Effector memory CD8-positive, alpha-beta T cell (primary cell): ENCODE measurements around the gene CPXM2.

ENCODE experiments used
- ATAC-seq: fragments of 150-1000 bp; cut with Tn5 transposase; replicated peaks from 2 replicates; pipeline ENCODE4 v1.10.0; 2021; ENCODE audit warnings: mild to moderate bottlenecking, moderate library complexity
- DNase-seq, 3 experiments: peaks; one replicate each; pipeline ENCODE4 v3.0.0; 2021
- H3K27ac Mint-ChIP-seq, 2 donors: one replicate each; pipeline ENCODE4 v1.8.0; 2022; ENCODE audit warnings: mild to moderate bottlenecking in 2 of 2, mixed read lengths in 2 of 2, moderate library complexity in 2 of 2
- H3K27me3 Mint-ChIP-seq, 2 donors: one replicate each; pipeline ENCODE4 v1.8.0; 2022; ENCODE audit warnings: mixed read lengths in 2 of 2
- H3K36me3 Mint-ChIP-seq: one replicate; pipeline ENCODE4 v1.8.0; 2022; ENCODE audit warnings: mild to moderate bottlenecking, moderate library complexity, mixed read lengths; ENCODE audit not compliant: insufficient read depth
- H3K4me1 Mint-ChIP-seq, 2 donors: one replicate each; pipeline ENCODE4 v1.8.0; 2022; ENCODE audit warnings: low read depth in 2 of 2, mixed read lengths in 2 of 2
- H3K4me3 Mint-ChIP-seq, 2 donors: one replicate each; pipeline ENCODE4 v1.8.0; 2022; ENCODE audit warnings: mild to moderate bottlenecking in 2 of 2, mixed read lengths in 2 of 2, moderate library complexity in 2 of 2
- H3K9me3 Mint-ChIP-seq, 2 donors: one replicate each; pipeline ENCODE4 v1.8.0; 2022; ENCODE audit warnings: mixed read lengths in 2 of 2

Gene CPXM2

GRCh38 chr10:123729523-123729922, 162.1 kb downstream of the CPXM2 start:
- Mint-ChIP-seq H3K27ac (no peak overlapping the region), H3K27me3 (peaks cover 0 to 15% of the 10 kb centered on the region in 2 donors), H3K36me3 (no peaks in the 10 kb centered on the region), H3K4me1 (no peaks in the 10 kb centered on the region), H3K9me3 (peaks cover 0 to 1% of the 10 kb centered on the region in 2 donors), H3K4me3 (no peak overlapping the region)
- DNase-seq: no peak
- ATAC-seq: no peak

GRCh38 chr10:123726836-123727235, 164.8 kb downstream of the CPXM2 start:
- H3K4me3 Mint-ChIP-seq: no peak overlapping the region
- ATAC-seq (no peak), DNase-seq (no peak)
- H3K4me1 Mint-ChIP-seq: no peaks in the 10 kb centered on the region
- no peaks in the 10 kb centered on the region for H3K9me3 Mint-ChIP-seq
- H3K27ac Mint-ChIP-seq: no peak overlapping the region
- H3K36me3 Mint-ChIP-seq: no peaks in the 10 kb centered on the region
- H3K27me3 Mint-ChIP-seq: peaks cover 9 to 31% of the 10 kb centered on the region in 2 donors

GRCh38 chr10:123726381-123726780, 165.2 kb downstream of the CPXM2 start:
- H3K4me3 Mint-ChIP-seq: no peak overlapping the region
- no peak for DNase-seq
- no peak for ATAC-seq
- no peaks in the 10 kb centered on the region for H3K36me3 Mint-ChIP-seq
- H3K27me3 Mint-ChIP-seq: peaks cover 9 to 36% of the 10 kb centered on the region in 2 donors
- H3K4me1 Mint-ChIP-seq: no peaks in the 10 kb centered on the region
- no peak overlapping the region for H3K27ac Mint-ChIP-seq
- H3K9me3 Mint-ChIP-seq: no peaks in the 10 kb centered on the region

GRCh38 chr10:123724747-123725146, 166.9 kb downstream of the CPXM2 start:
- Mint-ChIP-seq H3K27ac (no peak overlapping the region), H3K36me3 (no peaks in the 10 kb centered on the region), H3K27me3 (peaks cover 9 to 42% of the 10 kb centered on the region in 2 donors), H3K9me3 (no peaks in the 10 kb centered on the region), H3K4me3 (no peak overlapping the region), H3K4me1 (no peaks in the 10 kb centered on the region)
- DNase-seq (no peak), ATAC-seq (no peak)

GRCh38 chr10:123722351-123722750, 169.3 kb downstream of the CPXM2 start:
- no peaks in the 10 kb centered on the region for H3K36me3 Mint-ChIP-seq
- H3K27me3 Mint-ChIP-seq: peaks cover 9 to 30% of the 10 kb centered on the region in 2 donors
- no peaks in the 10 kb centered on the region for H3K9me3 Mint-ChIP-seq
- no peak overlapping the region for H3K4me3 Mint-ChIP-seq
- ATAC-seq (no peak), DNase-seq (no peak)
- H3K4me1 Mint-ChIP-seq: no peaks in the 10 kb centered on the region
- H3K27ac Mint-ChIP-seq: no peak overlapping the region

GRCh38 chr10:123721441-123722049, 170.1 kb downstream of the CPXM2 start:
- H3K27ac Mint-ChIP-seq: no peak overlapping the region
- no peak overlapping the region for H3K4me3 Mint-ChIP-seq
- no peaks in the 10 kb centered on the region for H3K36me3 Mint-ChIP-seq
- H3K27me3 Mint-ChIP-seq: peaks cover 9 to 27% of the 10 kb centered on the region in 2 donors
- H3K9me3 Mint-ChIP-seq: no peaks in the 10 kb centered on the region
- no peaks in the 10 kb centered on the region for H3K4me1 Mint-ChIP-seq
- DNase-seq (no peak), ATAC-seq (no peak)

GRCh38 chr10:123720536-123720935, 171.1 kb downstream of the CPXM2 start:
- ATAC-seq (no peak), DNase-seq (no peak)
- Mint-ChIP-seq H3K36me3 (no peaks in the 10 kb centered on the region), H3K27me3 (peaks cover 14 to 34% of the 10 kb centered on the region in 2 donors), H3K4me3 (no peak overlapping the region), H3K4me1 (no peaks in the 10 kb centered on the region), H3K9me3 (peaks cover 0 to 2% of the 10 kb centered on the region in 2 donors), H3K27ac (no peak overlapping the region)

- Mint-ChIP-seq H3K27me3 (peaks cover 7 to 29% of the 10 kb centered on the region in 2 donors), H3K9me3 (peaks cover 0 to 7% of the 10 kb centered on the region in 2 donors), H3K36me3 (no peaks in the 10 kb centered on the region), H3K4me3 (no peak overlapping the region), H3K4me1 (no peaks in the 10 kb centered on the region), H3K27ac (no peak overlapping the region)
- ATAC-seq (no peak), DNase-seq (no peak)
Observed at GRCh38 chr10:123718544-123719060, 173.0 kb downstream of the CPXM2 start.

GRCh38 chr10:123717336-123717735, 174.3 kb downstream of the CPXM2 start:
- Mint-ChIP-seq H3K27ac (no peak overlapping the region), H3K27me3 (peaks cover 7 to 25% of the 10 kb centered on the region in 2 donors), H3K36me3 (no peaks in the 10 kb centered on the region), H3K9me3 (peaks cover 0 to 7% of the 10 kb centered on the region in 2 donors), H3K4me3 (no peak overlapping the region), H3K4me1 (no peaks in the 10 kb centered on the region)
- DNase-seq (no peak), ATAC-seq (no peak)

- Mint-ChIP-seq H3K4me1 (no peaks in the 10 kb centered on the region), H3K27me3 (peaks cover 9 to 12% of the 10 kb centered on the region in 2 donors), H3K9me3 (peaks cover 0 to 7% of the 10 kb centered on the region in 2 donors), H3K36me3 (no peaks in the 10 kb centered on the region), H3K4me3 (no peak overlapping the region), H3K27ac (no peak overlapping the region)
- ATAC-seq: no peak
- no peak for DNase-seq
Observed at GRCh38 chr10:123715546-123715945, 176.1 kb downstream of the CPXM2 start.

GRCh38 chr10:123706236-123706635, 185.4 kb downstream of the CPXM2 start:
- Mint-ChIP-seq H3K4me1 (no peaks in the 10 kb centered on the region), H3K36me3 (no peaks in the 10 kb centered on the region), H3K9me3 (no peaks in the 10 kb centered on the region), H3K4me3 (no peak overlapping the region), H3K27ac (no peak overlapping the region), H3K27me3 (peaks cover 24 to 54% of the 10 kb centered on the region in 2 donors)
- ATAC-seq (no peak), DNase-seq (no peak)

GRCh38 chr10:123704812-123705211, 186.8 kb downstream of the CPXM2 start:
- Mint-ChIP-seq H3K27me3 (peaks cover 24 to 54% of the 10 kb centered on the region in 2 donors), H3K27ac (no peak overlapping the region), H3K36me3 (no peaks in the 10 kb centered on the region), H3K4me3 (no peak overlapping the region), H3K9me3 (no peaks in the 10 kb centered on the region), H3K4me1 (no peaks in the 10 kb centered on the region)
- no peak for DNase-seq
- no peak for ATAC-seq

- H3K36me3 Mint-ChIP-seq: no peaks in the 10 kb centered on the region
- no peak for ATAC-seq
- H3K4me1 Mint-ChIP-seq: no peaks in the 10 kb centered on the region
- H3K27ac Mint-ChIP-seq: no peak overlapping the region
- no peak for DNase-seq
- H3K27me3 Mint-ChIP-seq: peaks cover 24 to 53% of the 10 kb centered on the region in 2 donors
- H3K4me3 Mint-ChIP-seq: no peak overlapping the region
- no peaks in the 10 kb centered on the region for H3K9me3 Mint-ChIP-seq
Observed at GRCh38 chr10:123704076-123704475, 187.5 kb downstream of the CPXM2 start.

- DNase-seq: no peak
- Mint-ChIP-seq H3K36me3 (no peaks in the 10 kb centered on the region), H3K4me1 (no peaks in the 10 kb centered on the region), H3K27me3 (peaks cover 17 to 45% of the 10 kb centered on the region in 2 donors), H3K27ac (no peak overlapping the region), H3K4me3 (no peak overlapping the region), H3K9me3 (no peaks in the 10 kb centered on the region)
- no peak for ATAC-seq
Observed at GRCh38 chr10:123703195-123703790, 188.3 kb downstream of the CPXM2 start.
